ENCODE measurements around the gene STEAP3. TPM values are rescaled to one million over a fixed set of nuclear protein-coding genes. Genes with fewer than 3 reads are reported as not detected.

STEAP3 gene
- total and polyA plus RNA-seq, 8 donors = 2.9 to 56.7 (median 12.6) TPM

DNA sequence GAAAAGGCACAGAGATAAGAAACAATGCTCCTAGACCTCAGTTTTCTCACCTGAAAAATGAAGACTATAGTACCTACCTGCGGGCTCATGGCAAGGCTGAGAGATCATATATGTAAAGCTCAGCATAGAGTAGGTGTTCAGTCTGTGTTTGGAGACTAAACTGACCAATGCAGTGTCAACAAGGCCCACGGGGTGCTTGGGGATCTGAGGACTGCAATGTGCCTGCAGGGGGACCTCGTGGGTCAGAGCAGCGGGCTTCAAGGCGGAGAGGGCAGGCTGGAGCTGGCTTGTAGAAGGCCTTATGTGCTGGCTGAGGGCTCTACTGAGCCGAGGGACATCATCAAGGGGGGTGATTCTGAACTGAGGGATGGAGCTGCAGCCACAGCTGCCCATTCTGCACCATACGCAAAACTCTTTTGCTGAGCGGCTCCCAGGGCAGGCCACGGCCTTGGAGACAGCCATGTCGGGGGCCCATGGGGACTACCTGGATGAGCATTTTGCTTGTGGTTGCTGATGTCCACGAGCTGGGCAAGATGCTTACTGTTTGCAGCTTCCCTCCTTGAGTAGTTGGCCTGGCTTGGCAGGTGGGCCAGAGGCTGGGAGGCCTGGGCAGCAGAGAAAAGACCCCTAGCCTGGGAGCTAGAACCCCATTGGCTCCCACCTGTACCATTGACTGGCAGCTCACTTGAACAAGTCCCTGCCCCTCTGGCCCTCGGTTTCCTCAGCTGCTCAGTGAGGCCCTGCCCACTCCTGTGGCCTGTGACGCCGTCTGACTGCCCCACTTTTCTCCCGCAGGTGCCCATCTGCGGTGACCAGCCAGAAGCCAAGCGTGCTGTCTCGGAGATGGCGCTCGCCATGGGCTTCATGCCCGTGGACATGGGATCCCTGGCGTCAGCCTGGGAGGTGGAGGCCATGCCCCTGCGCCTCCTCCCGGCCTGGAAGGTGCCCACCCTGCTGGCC lies 23.5 kb downstream of the STEAP3 start:
- H3K4me3 ChIP-seq = no peak overlapping the region
- TF ChIP-seq POLR2A (IDR thresholded peaks at IDR 0.05) (no peak), POLR2AphosphoS5 (IDR thresholded peaks at IDR 0.05) (no peak)
- H3K4me1 ChIP-seq = peaks cover 0 to 20% (median 6%) of the 10 kb centered on the region in 4 donors
- intact Hi-C loops (cut with DNase I; ENCODE audit: low total_unique reads) = no loop called here
- DNase-seq = peak in 1 of 2 donors; percentile 22
- no peaks in the 10 kb centered on the region for H3K27me3 ChIP-seq
- no peak overlapping the region for H3K27ac ChIP-seq
- H3K36me3 ChIP-seq = peaks cover 0 to 59% (median 53%) of the 10 kb centered on the region in 4 donors
- WGBS, 5 donors = 83 to 90% (median 89%) methylated on average over 11 to 24 of the region's 24 CpGs
- peaks cover 0 to 6% (median 2%) of the 10 kb centered on the region in 4 donors for H3K9me3 ChIP-seq

DNA sequence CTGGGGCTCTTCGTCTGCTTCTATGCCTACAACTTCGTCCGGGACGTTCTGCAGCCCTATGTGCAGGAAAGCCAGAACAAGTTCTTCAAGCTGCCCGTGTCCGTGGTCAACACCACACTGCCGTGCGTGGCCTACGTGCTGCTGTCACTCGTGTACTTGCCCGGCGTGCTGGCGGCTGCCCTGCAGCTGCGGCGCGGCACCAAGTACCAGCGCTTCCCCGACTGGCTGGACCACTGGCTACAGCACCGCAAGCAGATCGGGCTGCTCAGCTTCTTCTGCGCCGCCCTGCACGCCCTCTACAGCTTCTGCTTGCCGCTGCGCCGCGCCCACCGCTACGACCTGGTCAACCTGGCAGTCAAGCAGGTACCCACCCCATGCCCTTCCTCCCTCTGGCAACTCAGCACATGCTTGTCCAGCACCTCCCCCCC lies 24.2 kb downstream of the STEAP3 start:
- Histone ChIP-seq H3K36me3 (peaks cover 0 to 65% (median 55%) of the 10 kb centered on the region in 4 donors), H3K27ac (no peak overlapping the region), H3K27me3 (no peaks in the 10 kb centered on the region), H3K4me1 (peaks cover 0 to 13% (median under 1%) of the 10 kb centered on the region in 4 donors), H3K9me3 (peaks cover 0 to 6% (median 2%) of the 10 kb centered on the region in 4 donors), H3K4me3 (no peak overlapping the region)
- WGBS, 5 donors = 95 to 99% (median 97%) methylated on average over 13 to 29 of the region's 29 CpGs
- intact Hi-C loops (cut with DNase I; ENCODE audit: low total_unique reads) = no loop called here
- peak in 1 of 2 donors; percentile 19 for DNase-seq
- no peak for TF ChIP-seq POLR2AphosphoS5 (IDR thresholded peaks at IDR 0.05)
- no peak for TF ChIP-seq POLR2A (IDR thresholded peaks at IDR 0.05)

DNA sequence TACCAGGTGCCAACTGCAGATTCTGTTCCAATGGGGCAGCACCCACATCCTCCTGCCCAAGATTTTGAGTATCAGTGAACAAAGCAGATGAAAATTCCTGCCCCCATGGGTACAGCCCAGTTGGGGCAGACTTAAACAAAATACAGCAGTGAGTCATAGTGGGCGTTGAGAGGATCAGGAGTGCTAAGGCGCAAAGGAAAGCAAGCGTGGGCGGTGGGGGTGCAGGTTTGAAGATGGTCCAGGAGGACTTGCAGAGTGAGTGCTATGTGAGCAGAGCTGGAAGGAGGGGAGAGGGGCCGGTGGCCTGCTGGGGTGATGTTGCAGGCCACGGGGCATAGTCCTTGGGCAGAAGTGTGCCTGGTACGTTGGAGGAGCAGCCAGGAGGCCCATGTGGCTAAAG lies 24.7 kb downstream of the STEAP3 start:
- Histone ChIP-seq H3K27me3 (no peaks in the 10 kb centered on the region), H3K9me3 (peaks cover 0 to 6% (median 2%) of the 10 kb centered on the region in 4 donors), H3K4me3 (no peak overlapping the region), H3K4me1 (peaks cover 0 to 11% (median 0%) of the 10 kb centered on the region in 4 donors), H3K27ac (no peak overlapping the region), H3K36me3 (peaks cover 0 to 69% (median 55%) of the 10 kb centered on the region in 4 donors)
- intact Hi-C loops (cut with DNase I; ENCODE audit: low total_unique reads) = no loop called here
- no peak for TF ChIP-seq POLR2A (IDR thresholded peaks at IDR 0.05)
- TF ChIP-seq, protein P1, sequence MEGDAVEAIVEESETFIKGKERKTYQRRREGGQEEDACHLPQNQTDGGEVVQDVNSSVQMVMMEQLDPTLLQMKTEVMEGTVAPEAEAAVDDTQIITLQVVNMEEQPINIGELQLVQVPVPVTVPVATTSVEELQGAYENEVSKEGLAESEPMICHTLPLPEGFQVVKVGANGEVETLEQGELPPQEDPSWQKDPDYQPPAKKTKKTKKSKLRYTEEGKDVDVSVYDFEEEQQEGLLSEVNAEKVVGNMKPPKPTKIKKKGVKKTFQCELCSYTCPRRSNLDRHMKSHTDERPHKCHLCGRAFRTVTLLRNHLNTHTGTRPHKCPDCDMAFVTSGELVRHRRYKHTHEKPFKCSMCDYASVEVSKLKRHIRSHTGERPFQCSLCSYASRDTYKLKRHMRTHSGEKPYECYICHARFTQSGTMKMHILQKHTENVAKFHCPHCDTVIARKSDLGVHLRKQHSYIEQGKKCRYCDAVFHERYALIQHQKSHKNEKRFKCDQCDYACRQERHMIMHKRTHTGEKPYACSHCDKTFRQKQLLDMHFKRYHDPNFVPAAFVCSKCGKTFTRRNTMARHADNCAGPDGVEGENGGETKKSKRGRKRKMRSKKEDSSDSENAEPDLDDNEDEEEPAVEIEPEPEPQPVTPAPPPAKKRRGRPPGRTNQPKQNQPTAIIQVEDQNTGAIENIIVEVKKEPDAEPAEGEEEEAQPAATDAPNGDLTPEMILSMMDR (IDR thresholded peaks at IDR 0.05) = no peak
- no peak for TF ChIP-seq EP300 (IDR thresholded peaks at IDR 0.05)
- no peak for TF ChIP-seq POLR2AphosphoS5 (IDR thresholded peaks at IDR 0.05)
- WGBS, 5 donors = 82 to 91% (median 87%) methylated on average over 7 of the region's 7 CpGs
- DNase-seq = peak in 1 of 2 donors; percentile 9

DNA sequence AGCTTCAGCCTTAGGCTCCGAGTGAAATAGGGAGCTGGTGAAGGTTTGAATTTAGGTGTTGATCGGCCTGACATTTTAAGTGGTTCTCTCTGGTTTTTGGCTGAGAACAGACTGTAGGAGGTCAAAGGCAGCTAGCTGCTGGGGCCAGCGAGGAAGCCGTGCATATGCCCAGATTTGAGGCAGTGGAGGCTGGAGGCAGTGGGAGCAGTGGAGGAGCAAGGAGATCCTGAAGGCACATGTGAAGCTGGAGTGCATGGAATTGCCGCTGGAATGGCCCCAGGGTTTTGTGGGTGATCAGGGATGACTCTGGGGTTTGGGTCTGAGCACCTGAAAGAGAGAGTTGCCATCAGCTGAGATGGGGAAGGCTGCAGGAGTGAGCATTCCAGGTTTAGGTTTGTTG lies 25.1 kb downstream of the STEAP3 start:
- intact Hi-C loops (cut with DNase I; ENCODE audit: low total_unique reads) = no loop called here
- H3K4me3 ChIP-seq = no peak overlapping the region
- H3K4me1 ChIP-seq = peaks cover 0 to 11% (median 0%) of the 10 kb centered on the region in 4 donors
- H3K27me3 ChIP-seq = no peaks in the 10 kb centered on the region
- 91 to 99% (median 96%) methylated on average over 5 of the region's 5 CpGs for WGBS, 5 donors
- peaks cover 0 to 74% (median 55%) of the 10 kb centered on the region in 4 donors for H3K36me3 ChIP-seq
- no peak for TF ChIP-seq POLR2AphosphoS5 (IDR thresholded peaks at IDR 0.05)
- TF ChIP-seq POLR2A (IDR thresholded peaks at IDR 0.05) = no peak
- TF ChIP-seq, protein P1 (IDR thresholded peaks at IDR 0.05) = no peak
- TF ChIP-seq EP300 (IDR thresholded peaks at IDR 0.05) = no peak
- no peak overlapping the region for H3K27ac ChIP-seq
- peak in 1 of 2 donors; percentile 11 for DNase-seq
- H3K9me3 ChIP-seq = peaks cover 0 to 6% (median 2%) of the 10 kb centered on the region in 4 donors

DNA sequence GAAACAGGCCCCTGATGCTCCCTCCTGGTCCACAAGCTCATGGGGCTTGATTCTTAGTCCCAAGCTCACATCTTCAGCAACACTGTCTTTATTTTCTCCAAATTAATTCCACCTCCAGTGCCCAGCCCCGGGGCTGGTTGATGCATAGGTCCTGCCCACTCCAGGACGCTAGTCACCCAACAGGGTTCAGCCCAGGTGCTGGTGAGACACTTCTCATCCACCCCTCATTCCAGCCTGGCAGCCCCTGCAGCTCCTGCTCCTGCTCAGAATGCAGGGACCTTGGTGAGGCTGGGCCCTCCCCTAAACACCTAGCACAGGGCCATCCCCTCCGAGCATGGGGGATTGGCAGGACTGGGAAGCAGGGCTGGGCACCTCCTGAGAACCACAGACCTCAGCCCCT lies 25.7 kb downstream of the STEAP3 start:
- DNase-seq = peak in 1 of 2 donors; percentile 10
- TF ChIP-seq POLR2AphosphoS5 (IDR thresholded peaks at IDR 0.05) (no peak), POLR2A (IDR thresholded peaks at IDR 0.05) (no peak), EP300 (IDR thresholded peaks at IDR 0.05) (no peak)
- TF ChIP-seq, protein P1 (IDR thresholded peaks at IDR 0.05) = no peak
- WGBS, 5 donors = 88 to 97% (median 90%) methylated on average over 3 of the region's 3 CpGs
- Histone ChIP-seq H3K9me3 (peaks cover 0 to 6% (median 2%) of the 10 kb centered on the region in 4 donors), H3K4me3 (no peak overlapping the region), H3K36me3 (peaks cover 0 to 75% (median 55%) of the 10 kb centered on the region in 4 donors), H3K27ac (no peak overlapping the region), H3K4me1 (peaks cover 0 to 11% (median 0%) of the 10 kb centered on the region in 4 donors), H3K27me3 (no peaks in the 10 kb centered on the region)
- intact Hi-C loops (cut with DNase I; ENCODE audit: low total_unique reads) = no loop called here
